Activated CD8-positive, alpha-beta T cell treated with anti-CD3 and anti-CD28 coated beads for 36 hours (primary cell): ENCODE results near the gene CYP1B1. TPM values are rescaled to one million over a fixed set of nuclear protein-coding genes. Genes with fewer than 3 reads are reported as not detected.

Experiments used
- ATAC-seq: fragments of 200-7000 bp; cut with Tn5 transposase; one replicate; pipeline ENCODE4 v1.10.0; 2021; ENCODE audit warnings: mild to moderate bottlenecking, moderate library complexity
- CTCF ChIA-PET: fragments of 350-600 bp; sonication (Branson Sonifier 250); formaldehyde crosslinking; loops from one replicate; lab custom pipeline; 2021; ENCODE audit warnings: antibody characterized with exemption; lab: Charles Lee
- POLR2A ChIA-PET: fragments of 350-600 bp; sonication (Branson Sonifier 250); formaldehyde crosslinking; loops from one replicate; lab custom pipeline; 2021; ENCODE audit warnings: antibody characterized with exemption; lab: Charles Lee
- DNase-seq: peaks from one replicate; pipeline ENCODE4 v3.0.0-alpha.2; 2020
- H3K27ac Mint-ChIP-seq: one replicate; pipeline ENCODE4 v1.8.0; 2021; ENCODE audit warnings: mild to moderate bottlenecking, mixed read lengths
- H3K27me3 Mint-ChIP-seq: one replicate; pipeline ENCODE4 v1.8.0; 2021; ENCODE audit warnings: mixed read lengths
- H3K36me3 Mint-ChIP-seq: one replicate; pipeline ENCODE4 v1.8.0; 2021; ENCODE audit warnings: low read depth, mixed read lengths
- H3K4me1 Mint-ChIP-seq: one replicate; pipeline ENCODE4 v1.8.0; 2021; ENCODE audit warnings: low read depth, mixed read lengths
- H3K4me3 Mint-ChIP-seq: one replicate; pipeline ENCODE4 v1.8.0; 2021; ENCODE audit warnings: mild to moderate bottlenecking, moderate library complexity, mixed read lengths
- H3K9me3 Mint-ChIP-seq: one replicate; pipeline ENCODE4 v1.8.0; 2021; ENCODE audit warnings: mixed read lengths
- CTCF ChIP-seq: fragments of 200-600 bp; IDR thresholded peaks from one replicate; pipeline ENCODE4 v1.8.0; 2022; ENCODE audit warnings: antibody characterized with exemption, mild to moderate bottlenecking
- intact Hi-C: fragments of 100-400 bp; cut with micrococcal nuclease; formaldehyde crosslinking; loops from one replicate; pipeline ENCODE4 v1.10.0; 2022
- total RNA-seq, 2 experiments: library from RNA; stranded (reverse); gene quantifications; one replicate each; pipeline ENCODE4 v1.2.3, GENCODE V29; 2021

The CYP1B1 gene
- total RNA-seq, 2 experiments from 2014 or later, result 2.2 to 3.6 TPM

- no peak for DNase-seq
- Mint-ChIP-seq H3K36me3 (no peaks in the 10 kb centered on the region), H3K4me1 (peaks cover 13% of the 10 kb centered on the region), H3K9me3 (no peaks in the 10 kb centered on the region), H3K4me3 (no peak overlapping the region), H3K27ac (no peak overlapping the region), H3K27me3 (peaks cover 48% of the 10 kb centered on the region)
- intact Hi-C loops, result no loop called here
- ATAC-seq, result no peak
- ChIA-PET CTCF (interaction anchor here (1.7 to 2.2 kb wide), 3 partner anchors 17 to 144 kb away, joined by 3 to 8 read pairs (median 6); no protein-coding TSS in a partner anchor), POLR2A (no interaction called here)
- no peak for TF ChIP-seq CTCF
These were observed 40.0 kb downstream of the CYP1B1 start for GRCh38 chr2:38035968-38036367.

GRCh38 chr2:38033646-38034045 is 42.3 kb downstream of the CYP1B1 start:
- Mint-ChIP-seq H3K27me3 (peaks cover 43% of the 10 kb centered on the region), H3K9me3 (no peaks in the 10 kb centered on the region), H3K27ac (no peak overlapping the region), H3K4me3 (no peak overlapping the region), H3K36me3 (no peaks in the 10 kb centered on the region), H3K4me1 (peaks cover 13% of the 10 kb centered on the region)
- POLR2A ChIA-PET, result no interaction called here
- no peak for ATAC-seq
- CTCF ChIA-PET, result no interaction called here
- intact Hi-C loops, result no loop called here
- no peak for TF ChIP-seq CTCF
- DNase-seq, result no peak

GRCh38 chr2:38032946-38033345 is 43.0 kb downstream of the CYP1B1 start:
- ATAC-seq, result no peak
- H3K4me1 Mint-ChIP-seq, result peaks cover 9% of the 10 kb centered on the region
- H3K4me3 Mint-ChIP-seq, result no peak overlapping the region
- ChIA-PET CTCF (interaction anchor here (1.2 kb wide), 1 partner anchor 93 kb away, joined by 3 read pairs; no protein-coding TSS in a partner anchor), POLR2A (no interaction called here)
- no peak overlapping the region for H3K27ac Mint-ChIP-seq
- H3K9me3 Mint-ChIP-seq, result no peaks in the 10 kb centered on the region
- DNase-seq, result no peak
- intact Hi-C loops, result no loop called here
- H3K27me3 Mint-ChIP-seq, result peaks cover 38% of the 10 kb centered on the region
- no peaks in the 10 kb centered on the region for H3K36me3 Mint-ChIP-seq
- no peak for TF ChIP-seq CTCF

GRCh38 chr2:38030635-38031355 is 45.2 kb downstream of the CYP1B1 start:
- intact Hi-C loops, result no loop called here
- POLR2A ChIA-PET, result no interaction called here
- CTCF ChIA-PET, result no interaction called here

More at GRCh38 chr2:38030635-38031355, 45.2 kb downstream of the CYP1B1 start:
- DNase-seq, result no peak
- TF ChIP-seq CTCF, result no peak
- H3K4me3 Mint-ChIP-seq, result no peak overlapping the region
- H3K9me3 Mint-ChIP-seq, result no peaks in the 10 kb centered on the region
- no peaks in the 10 kb centered on the region for H3K4me1 Mint-ChIP-seq
- ATAC-seq, result no peak
- no peaks in the 10 kb centered on the region for H3K36me3 Mint-ChIP-seq
- no peak overlapping the region for H3K27ac Mint-ChIP-seq
- H3K27me3 Mint-ChIP-seq, result peaks cover 18% of the 10 kb centered on the region
